GM23248 (cell line): ENCODE results near the gene PRLHR.

Experiments used
- EZH2 ChIP-seq: fragments of 200-600 bp; sonication (generic); IDR thresholded peaks from 2 replicates; pipeline ENCODE4 v1.6.1; 2018; ENCODE audit warnings: antibody characterized with exemption, mild to moderate bottlenecking; ENCODE audit not compliant: insufficient read depth, poor library complexity, severe bottlenecking
- EZH2phosphoT487 ChIP-seq: fragments of 200-600 bp; sonication (generic); IDR thresholded peaks from 2 replicates; pipeline ENCODE4 v1.6.1; 2018; ENCODE audit warnings: antibody characterized with exemption, moderate library complexity, mild to moderate bottlenecking, low read depth; ENCODE audit not compliant: insufficient read depth

GRCh38 chr10:118571123-118571522, 24.3 kb downstream of the PRLHR start:
- TF ChIP-seq EZH2 (no peak), EZH2phosphoT487 (no peak)
